ENCODE results near the gene SH3GLB2.
"Not testable (repeated sequence)": the region's sequence is repeated elsewhere in the genome, so short reads cannot be mapped to it uniquely, and the experiment has no call there.

DNA sequence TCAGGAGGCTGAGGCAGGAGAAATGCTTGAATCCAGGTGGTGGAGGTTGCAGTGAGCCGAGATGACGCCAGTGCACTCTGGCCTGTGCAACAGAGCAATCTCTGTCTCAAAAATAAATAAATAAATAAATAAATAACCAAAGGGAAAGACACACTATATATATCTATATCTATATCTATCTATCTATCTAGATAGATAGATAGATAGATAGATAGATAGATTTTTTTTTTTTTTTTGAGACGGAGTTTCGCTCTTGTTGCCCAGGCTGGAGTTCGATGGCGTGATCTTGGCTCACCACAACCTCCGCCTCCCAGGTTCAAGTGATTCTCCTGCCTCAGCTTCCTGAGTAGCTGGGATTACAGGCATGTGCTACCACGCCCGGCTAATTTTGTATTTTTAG, 66.7 kb downstream of the SH3GLB2 start:
- not testable (repeated sequence) for TF ChIP-seq CTCF (conservative IDR thresholded peaks at IDR 0.05; ENCODE audit: low read depth in 2 of 2); POLR2AphosphoS5 (IDR thresholded peaks at IDR 0.05; ENCODE audit: low read depth); EZH2 (IDR thresholded peaks at IDR 0.05; ENCODE audit: low read depth, unreplicated experiment); EZH2phosphoT487 (IDR thresholded peaks at IDR 0.05; ENCODE audit: unreplicated experiment); REST (IDR thresholded peaks at IDR 0.05; ENCODE audit: unreplicated experiment); ZNF331 (CRISPR knock-in tag; IDR thresholded peaks at IDR 0.05; ENCODE audit: low read depth); ZNF114 (CRISPR knock-in tag; IDR thresholded peaks at IDR 0.05); JUNB (IDR thresholded peaks at IDR 0.05; ENCODE audit: unreplicated experiment); STAT1 (IDR thresholded peaks at IDR 0.05; ENCODE audit: unreplicated experiment); CREB1 (CRISPR knock-in tag; IDR thresholded peaks at IDR 0.05; ENCODE audit: low read depth); NANOG (IDR thresholded peaks at IDR 0.05; ENCODE audit: borderline replicate concordance)
- TF ChIP-seq, protein P1, sequence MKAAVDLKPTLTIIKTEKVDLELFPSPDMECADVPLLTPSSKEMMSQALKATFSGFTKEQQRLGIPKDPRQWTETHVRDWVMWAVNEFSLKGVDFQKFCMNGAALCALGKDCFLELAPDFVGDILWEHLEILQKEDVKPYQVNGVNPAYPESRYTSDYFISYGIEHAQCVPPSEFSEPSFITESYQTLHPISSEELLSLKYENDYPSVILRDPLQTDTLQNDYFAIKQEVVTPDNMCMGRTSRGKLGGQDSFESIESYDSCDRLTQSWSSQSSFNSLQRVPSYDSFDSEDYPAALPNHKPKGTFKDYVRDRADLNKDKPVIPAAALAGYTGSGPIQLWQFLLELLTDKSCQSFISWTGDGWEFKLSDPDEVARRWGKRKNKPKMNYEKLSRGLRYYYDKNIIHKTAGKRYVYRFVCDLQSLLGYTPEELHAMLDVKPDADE (IDR thresholded peaks at IDR 0.05): not testable (repeated sequence)
- TF ChIP-seq, protein P2, sequence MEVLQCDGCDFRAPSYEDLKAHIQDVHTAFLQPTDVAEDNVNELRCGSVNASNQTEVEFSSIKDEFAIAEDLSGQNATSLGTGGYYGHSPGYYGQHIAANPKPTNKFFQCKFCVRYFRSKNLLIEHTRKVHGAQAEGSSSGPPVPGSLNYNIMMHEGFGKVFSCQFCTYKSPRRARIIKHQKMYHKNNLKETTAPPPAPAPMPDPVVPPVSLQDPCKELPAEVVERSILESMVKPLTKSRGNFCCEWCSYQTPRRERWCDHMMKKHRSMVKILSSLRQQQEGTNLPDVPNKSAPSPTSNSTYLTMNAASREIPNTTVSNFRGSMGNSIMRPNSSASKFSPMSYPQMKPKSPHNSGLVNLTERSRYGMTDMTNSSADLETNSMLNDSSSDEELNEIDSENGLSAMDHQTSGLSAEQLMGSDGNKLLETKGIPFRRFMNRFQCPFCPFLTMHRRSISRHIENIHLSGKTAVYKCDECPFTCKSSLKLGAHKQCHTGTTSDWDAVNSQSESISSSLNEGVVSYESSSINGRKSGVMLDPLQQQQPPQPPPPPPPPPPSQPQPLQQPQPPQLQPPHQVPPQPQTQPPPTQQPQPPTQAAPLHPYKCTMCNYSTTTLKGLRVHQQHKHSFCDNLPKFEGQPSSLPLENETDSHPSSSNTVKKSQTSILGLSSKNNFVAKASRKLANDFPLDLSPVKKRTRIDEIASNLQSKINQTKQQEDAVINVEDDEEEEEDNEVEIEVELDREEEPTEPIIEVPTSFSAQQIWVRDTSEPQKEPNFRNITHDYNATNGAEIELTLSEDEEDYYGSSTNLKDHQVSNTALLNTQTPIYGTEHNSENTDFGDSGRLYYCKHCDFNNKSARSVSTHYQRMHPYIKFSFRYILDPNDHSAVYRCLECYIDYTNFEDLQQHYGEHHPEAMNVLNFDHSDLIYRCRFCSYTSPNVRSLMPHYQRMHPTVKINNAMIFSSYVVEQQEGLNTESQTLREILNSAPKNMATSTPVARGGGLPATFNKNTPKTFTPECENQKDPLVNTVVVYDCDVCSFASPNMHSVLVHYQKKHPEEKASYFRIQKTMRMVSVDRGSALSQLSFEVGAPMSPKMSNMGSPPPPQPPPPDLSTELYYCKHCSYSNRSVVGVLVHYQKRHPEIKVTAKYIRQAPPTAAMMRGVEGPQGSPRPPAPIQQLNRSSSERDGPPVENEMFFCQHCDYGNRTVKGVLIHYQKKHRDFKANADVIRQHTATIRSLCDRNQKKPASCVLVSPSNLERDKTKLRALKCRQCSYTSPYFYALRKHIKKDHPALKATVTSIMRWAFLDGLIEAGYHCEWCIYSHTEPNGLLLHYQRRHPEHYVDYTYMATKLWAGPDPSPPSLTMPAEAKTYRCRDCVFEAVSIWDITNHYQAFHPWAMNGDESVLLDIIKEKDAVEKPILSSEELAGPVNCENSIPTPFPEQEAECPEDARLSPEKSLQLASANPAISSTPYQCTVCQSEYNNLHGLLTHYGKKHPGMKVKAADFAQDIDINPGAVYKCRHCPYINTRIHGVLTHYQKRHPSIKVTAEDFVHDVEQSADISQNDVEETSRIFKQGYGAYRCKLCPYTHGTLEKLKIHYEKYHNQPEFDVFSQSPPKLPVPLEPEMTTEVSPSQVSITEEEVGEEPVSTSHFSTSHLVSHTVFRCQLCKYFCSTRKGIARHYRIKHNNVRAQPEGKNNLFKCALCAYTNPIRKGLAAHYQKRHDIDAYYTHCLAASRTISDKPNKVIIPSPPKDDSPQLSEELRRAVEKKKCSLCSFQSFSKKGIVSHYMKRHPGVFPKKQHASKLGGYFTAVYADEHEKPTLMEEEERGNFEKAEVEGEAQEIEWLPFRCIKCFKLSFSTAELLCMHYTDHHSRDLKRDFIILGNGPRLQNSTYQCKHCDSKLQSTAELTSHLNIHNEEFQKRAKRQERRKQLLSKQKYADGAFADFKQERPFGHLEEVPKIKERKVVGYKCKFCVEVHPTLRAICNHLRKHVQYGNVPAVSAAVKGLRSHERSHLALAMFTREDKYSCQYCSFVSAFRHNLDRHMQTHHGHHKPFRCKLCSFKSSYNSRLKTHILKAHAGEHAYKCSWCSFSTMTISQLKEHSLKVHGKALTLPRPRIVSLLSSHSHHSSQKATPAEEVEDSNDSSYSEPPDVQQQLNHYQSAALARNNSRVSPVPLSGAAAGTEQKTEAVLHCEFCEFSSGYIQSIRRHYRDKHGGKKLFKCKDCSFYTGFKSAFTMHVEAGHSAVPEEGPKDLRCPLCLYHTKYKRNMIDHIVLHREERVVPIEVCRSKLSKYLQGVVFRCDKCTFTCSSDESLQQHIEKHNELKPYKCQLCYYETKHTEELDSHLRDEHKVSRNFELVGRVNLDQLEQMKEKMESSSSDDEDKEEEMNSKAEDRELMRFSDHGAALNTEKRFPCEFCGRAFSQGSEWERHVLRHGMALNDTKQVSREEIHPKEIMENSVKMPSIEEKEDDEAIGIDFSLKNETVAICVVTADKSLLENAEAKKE (CRISPR knock-in tag; IDR thresholded peaks at IDR 0.05): not testable (repeated sequence)
